Hematopoietic multipotent progenitor cell treated with erythropoietin and hydrocortisone succinate and interleukin-3 and kit ligand, for 6 days (in vitro differentiated cells): ENCODE measurements around the gene STK24.

ENCODE experiments used
- DNase-seq: peaks from one replicate; pipeline ENCODE4 v3.0.0-alpha.2; 2015

STK24 gene

GRCh38 chr13:98549728-98550317, 27.1 kb downstream of the STK24 start:
- no peak for DNase-seq

- DNase-seq: peak; percentile 66
Observed at GRCh38 chr13:98549006-98549727, 27.7 kb downstream of the STK24 start.

- peak; percentile 32 for DNase-seq
Observed at GRCh38 chr13:98548230-98548629, 28.7 kb downstream of the STK24 start.

- DNase-seq: no peak
Observed at GRCh38 chr13:98547455-98547854, 29.5 kb downstream of the STK24 start.

GRCh38 chr13:98546402-98546801, 30.5 kb downstream of the STK24 start:
- DNase-seq: no peak

- DNase-seq: no peak
Observed at GRCh38 chr13:98544104-98544710, 32.7 kb downstream of the STK24 start.

- DNase-seq: no peak
Observed at GRCh38 chr13:98543378-98544103, 33.4 kb downstream of the STK24 start.

- DNase-seq: peak; percentile 44
Observed at GRCh38 chr13:98542568-98543377, 34.1 kb downstream of the STK24 start.

GRCh38 chr13:98541701-98542203, 35.2 kb downstream of the STK24 start:
- DNase-seq: peak; percentile 37

GRCh38 chr13:98541191-98541590, 35.7 kb downstream of the STK24 start:
- no peak for DNase-seq

GRCh38 chr13:98540476-98540875, 36.4 kb downstream of the STK24 start:
- DNase-seq: no peak

GRCh38 chr13:98539666-98540065, 37.2 kb downstream of the STK24 start:
- no peak for DNase-seq

GRCh38 chr13:98538876-98539275, 38.0 kb downstream of the STK24 start:
- no peak for DNase-seq

- no peak for DNase-seq
Observed at GRCh38 chr13:98537740-98538139, 39.2 kb downstream of the STK24 start.

- DNase-seq: no peak
Observed at GRCh38 chr13:98537306-98537705, 39.6 kb downstream of the STK24 start.

- no peak for DNase-seq
Observed at GRCh38 chr13:98536729-98537128, 40.2 kb downstream of the STK24 start.

- no peak for DNase-seq
Observed at GRCh38 chr13:98535501-98536354, 41.2 kb downstream of the STK24 start.

GRCh38 chr13:98534821-98535220, 42.1 kb downstream of the STK24 start:
- no peak for DNase-seq

- no peak for DNase-seq
Observed at GRCh38 chr13:98533912-98534311, 43.0 kb downstream of the STK24 start.

GRCh38 chr13:98532254-98532653, 44.7 kb downstream of the STK24 start:
- no peak for DNase-seq

GRCh38 chr13:98530217-98530616, 46.7 kb downstream of the STK24 start:
- no peak for DNase-seq

GRCh38 chr13:98529171-98529570, 47.7 kb downstream of the STK24 start:
- DNase-seq: no peak
